Neural progenitor cell (in vitro differentiated cells): Measurements from ENCODE around the gene PHF1. TPM values are rescaled to one million over a fixed set of nuclear protein-coding genes. Genes with fewer than 3 reads are reported as not detected.

Source experiments
- DNase-seq: peaks from one replicate; pipeline ENCODE4 v3.0.0-alpha.2; 2016; ENCODE audit warnings: low spot score
- H2AFZ ChIP-seq: fragments of 200-600 bp; sonication (generic); replicated peaks from 2 replicates; pipeline ENCODE4 v1.6.1; 2016; ENCODE audit warnings: antibody characterized with exemption
- H3F3A ChIP-seq: fragments of 200-600 bp; sonication (generic); 2 replicates; pipeline ENCODE4 v1.6.1; 2016; ENCODE audit warnings: antibody characterized with exemption, low read depth
- H3K27ac ChIP-seq: fragments of 200-600 bp; sonication (generic); 2 replicates; pipeline ENCODE4 v1.5.1; 2016; ENCODE audit warnings: mild to moderate bottlenecking
- H3K27me3 ChIP-seq: fragments of 200-600 bp; sonication (generic); 2 replicates; pipeline ENCODE4 v1.6.1; 2016; ENCODE audit warnings: mild to moderate bottlenecking, moderate library complexity
- H3K36me3 ChIP-seq: fragments of 200-600 bp; sonication (generic); 2 replicates; pipeline ENCODE4 v1.5.1; 2016
- H3K4me1 ChIP-seq: fragments of 200-600 bp; sonication (generic); 2 replicates; pipeline ENCODE4 v1.6.1; 2016; ENCODE audit warnings: mixed run types
- H3K4me2 ChIP-seq: fragments of 200-600 bp; sonication (generic); 2 replicates; pipeline ENCODE4 v1.6.1; 2016
- H3K4me3 ChIP-seq: fragments of 200-600 bp; sonication (generic); 2 replicates; pipeline ENCODE4 v1.5.1; 2016
- H3K79me2 ChIP-seq: fragments of 200-600 bp; sonication (generic); 2 replicates; pipeline ENCODE4 v1.6.1; 2016; ENCODE audit warnings: low read depth
- H3K9ac ChIP-seq: fragments of 200-600 bp; sonication (generic); 2 replicates; pipeline ENCODE4 v1.6.1; 2016
- H3K9me3 ChIP-seq: fragments of 200-600 bp; sonication (generic); 2 replicates; pipeline ENCODE4 v1.5.1; 2016; ENCODE audit warnings: low read depth
- H4K20me1 ChIP-seq: fragments of 200-600 bp; sonication (generic); 2 replicates; pipeline ENCODE4 v1.6.1; 2016; ENCODE audit warnings: low read depth
- H3K27ac Mint-ChIP-seq: 3 replicates; pipeline ENCODE4 v1.8.0; 2021; ENCODE audit warnings: mixed read lengths
- H3K27me3 Mint-ChIP-seq: 2 replicates; pipeline ENCODE4 v1.8.0; 2022; ENCODE audit warnings: low read depth, mild to moderate bottlenecking, inconsistent platforms, moderate library complexity, mixed read lengths; ENCODE audit not compliant: insufficient read depth
- H3K36me3 Mint-ChIP-seq: 3 replicates; pipeline ENCODE4 v1.8.0; 2021; ENCODE audit warnings: mixed read lengths
- H3K4me1 Mint-ChIP-seq: 3 replicates; pipeline ENCODE4 v1.8.0; 2021; ENCODE audit warnings: mixed read lengths
- H3K4me3 Mint-ChIP-seq: 3 replicates; pipeline ENCODE4 v1.8.0; 2021; ENCODE audit warnings: mild to moderate bottlenecking, moderate library complexity, mixed read lengths
- H3K9me3 Mint-ChIP-seq: 3 replicates; pipeline ENCODE4 v1.8.0; 2020; ENCODE audit warnings: mixed read lengths
- CTCF ChIP-seq: fragments of 200-600 bp; sonication (generic); IDR thresholded peaks from 2 replicates; pipeline ENCODE4 v1.5.1; 2017; ENCODE audit warnings: antibody characterized with exemption, mild to moderate bottlenecking
- EZH2 ChIP-seq: fragments of 200-600 bp; sonication (generic); IDR thresholded peaks from 2 replicates; pipeline ENCODE4 v1.6.1; 2017; ENCODE audit warnings: antibody characterized with exemption, mild to moderate bottlenecking, moderate library complexity
- EZH2phosphoT487 ChIP-seq: fragments of 200-600 bp; sonication (generic); IDR thresholded peaks from 2 replicates; pipeline ENCODE4 v1.6.1; 2017; ENCODE audit warnings: antibody characterized with exemption
- total RNA-seq: library from RNA; depleted of rRNA; stranded (reverse); fragments of >200 nt; gene quantifications from 2 replicates; pipeline ENCODE4 v1.2.3, GENCODE V29; 2015; ENCODE audit warnings: low replicate concordance

PHF1 gene
- total RNA-seq, 1 donor from 2014 or later: 25.6 TPM

GRCh38 chr6:33413241-33414120 lies 2.7 kb downstream of the PHF1 start:
- H3K36me3 Mint-ChIP-seq: peaks cover 24% of the 10 kb centered on the region
- Histone ChIP-seq H3K27me3 (no peaks in the 10 kb centered on the region), H3K36me3 (no peaks in the 10 kb centered on the region), H3K4me1 (peaks cover 15% of the 10 kb centered on the region), H3K27ac (no peak overlapping the region), H4K20me1 (peaks cover 27% of the 10 kb centered on the region), H3K9ac (no peak overlapping the region), H3K4me2 (no peak overlapping the region), H2AFZ (no peak overlapping the region), H3F3A (peaks cover 63% of the 10 kb centered on the region), H3K9me3 (no peaks in the 10 kb centered on the region), H3K4me3 (no peak overlapping the region), H3K79me2 (peaks cover 53% of the 10 kb centered on the region)
- H3K9me3 Mint-ChIP-seq: no peaks in the 10 kb centered on the region
- H3K4me3 Mint-ChIP-seq: peak overlapping the region; percentile 5
- no peak for TF ChIP-seq CTCF
- TF ChIP-seq EZH2: no peak
- no peak for TF ChIP-seq EZH2phosphoT487
- no peak for DNase-seq
- peaks cover 6% of the 10 kb centered on the region for H3K27me3 Mint-ChIP-seq
- no peak overlapping the region for H3K27ac Mint-ChIP-seq
- H3K4me1 Mint-ChIP-seq: peaks cover 52% of the 10 kb centered on the region

- Mint-ChIP-seq H3K4me1 (peaks cover 57% of the 10 kb centered on the region), H3K4me3 (peak overlapping the region; percentile 62), H3K9me3 (no peaks in the 10 kb centered on the region), H3K27ac (peak overlapping the region; percentile 64), H3K27me3 (peaks cover 8% of the 10 kb centered on the region), H3K36me3 (peaks cover 24% of the 10 kb centered on the region)
- Histone ChIP-seq H4K20me1 (peaks cover 27% of the 10 kb centered on the region), H3K36me3 (no peaks in the 10 kb centered on the region), H2AFZ (no peak overlapping the region), H3F3A (peaks cover 63% of the 10 kb centered on the region), H3K4me1 (peaks cover 28% of the 10 kb centered on the region), H3K27me3 (no peaks in the 10 kb centered on the region), H3K4me3 (no peak overlapping the region), H3K27ac (no peak overlapping the region), H3K4me2 (no peak overlapping the region), H3K79me2 (peaks cover 53% of the 10 kb centered on the region), H3K9me3 (no peaks in the 10 kb centered on the region), H3K9ac (no peak overlapping the region)
- TF ChIP-seq CTCF: peak; percentile 58
- no peak for TF ChIP-seq EZH2
- peak; percentile 42 for DNase-seq
Measured at GRCh38 chr6:33414592-33415271, 3.9 kb downstream of the PHF1 start.

GRCh38 chr6:33415831-33416230 lies 5.0 kb downstream of the PHF1 start:
- Histone ChIP-seq H2AFZ (no peak overlapping the region), H3F3A (peaks cover 61% of the 10 kb centered on the region), H3K4me3 (peak overlapping the region; percentile 84), H4K20me1 (peaks cover 27% of the 10 kb centered on the region), H3K4me2 (peak overlapping the region; percentile 88), H3K36me3 (no peaks in the 10 kb centered on the region), H3K9ac (no peak overlapping the region), H3K4me1 (peaks cover 28% of the 10 kb centered on the region), H3K79me2 (peaks cover 59% of the 10 kb centered on the region), H3K9me3 (no peaks in the 10 kb centered on the region), H3K27me3 (no peaks in the 10 kb centered on the region), H3K27ac (no peak overlapping the region)
- peak overlapping the region; percentile 62 for H3K4me3 Mint-ChIP-seq
- peaks cover 8% of the 10 kb centered on the region for H3K27me3 Mint-ChIP-seq
- H3K27ac Mint-ChIP-seq: no peak overlapping the region
- peaks cover 57% of the 10 kb centered on the region for H3K4me1 Mint-ChIP-seq
- DNase-seq: no peak
- H3K36me3 Mint-ChIP-seq: peaks cover 24% of the 10 kb centered on the region
- no peaks in the 10 kb centered on the region for H3K9me3 Mint-ChIP-seq
- no peak for TF ChIP-seq EZH2
